Measurements from ENCODE around the gene AMPD1. TPM values are rescaled to one million over a fixed set of nuclear protein-coding genes. Genes with fewer than 3 reads are reported as not detected.

Gene AMPD1
- total and polyA plus RNA-seq, 2 of the 13 experiments (the other 11 are each of a cell fraction or from before 2014, with no cell fraction given): not detected

DNA sequence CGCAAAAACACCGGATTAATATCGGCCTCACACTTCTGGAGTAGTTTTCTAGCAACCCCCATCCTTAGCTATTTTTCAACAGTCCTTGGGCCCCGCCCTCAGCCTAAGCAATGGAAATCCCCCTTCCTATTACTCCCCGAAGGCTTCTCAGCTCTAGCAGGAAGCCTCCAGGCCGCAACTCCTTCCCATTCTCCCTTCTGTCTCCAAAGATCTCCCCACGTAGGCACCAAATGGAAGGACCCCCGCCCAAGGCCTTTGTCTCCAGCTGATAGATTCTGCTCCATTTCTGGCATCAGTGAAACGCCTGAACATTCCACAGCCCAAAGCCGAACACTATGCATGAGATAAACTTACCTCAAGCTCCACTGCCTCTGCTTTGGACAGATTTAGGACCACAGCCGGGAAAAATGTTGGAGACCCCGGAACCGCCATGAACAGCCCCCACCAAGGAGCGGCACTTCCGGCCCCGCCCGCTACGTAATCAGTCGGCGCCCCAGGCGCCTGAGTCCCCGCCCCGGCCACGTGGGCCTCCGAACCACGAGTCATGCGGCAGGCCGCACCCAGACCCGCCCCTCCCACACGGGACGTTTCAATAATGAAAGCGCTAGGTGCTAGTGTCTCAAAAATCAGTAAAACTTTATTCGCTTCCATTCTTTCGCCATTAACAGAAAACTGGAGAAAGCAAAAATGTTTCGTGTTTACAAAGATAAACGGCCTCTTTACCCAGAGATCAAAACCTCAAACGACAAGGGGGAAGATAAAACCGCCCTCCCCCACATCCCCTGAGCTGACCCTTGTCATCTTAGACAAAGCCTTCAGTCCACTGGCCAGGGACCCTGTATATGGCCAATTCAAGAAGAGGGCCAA, 21.2 kb upstream of the AMPD1 start, which contains the start of gene NRAS (continued):
- TF ChIP-seq, protein P1, sequence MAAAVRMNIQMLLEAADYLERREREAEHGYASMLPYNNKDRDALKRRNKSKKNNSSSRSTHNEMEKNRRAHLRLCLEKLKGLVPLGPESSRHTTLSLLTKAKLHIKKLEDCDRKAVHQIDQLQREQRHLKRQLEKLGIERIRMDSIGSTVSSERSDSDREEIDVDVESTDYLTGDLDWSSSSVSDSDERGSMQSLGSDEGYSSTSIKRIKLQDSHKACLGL (CRISPR knock-in tag; IDR thresholded peaks at IDR 0.05): peak; percentile 91; the same call in 1 of the 2 replicates
- TF ChIP-seq, protein P2, sequence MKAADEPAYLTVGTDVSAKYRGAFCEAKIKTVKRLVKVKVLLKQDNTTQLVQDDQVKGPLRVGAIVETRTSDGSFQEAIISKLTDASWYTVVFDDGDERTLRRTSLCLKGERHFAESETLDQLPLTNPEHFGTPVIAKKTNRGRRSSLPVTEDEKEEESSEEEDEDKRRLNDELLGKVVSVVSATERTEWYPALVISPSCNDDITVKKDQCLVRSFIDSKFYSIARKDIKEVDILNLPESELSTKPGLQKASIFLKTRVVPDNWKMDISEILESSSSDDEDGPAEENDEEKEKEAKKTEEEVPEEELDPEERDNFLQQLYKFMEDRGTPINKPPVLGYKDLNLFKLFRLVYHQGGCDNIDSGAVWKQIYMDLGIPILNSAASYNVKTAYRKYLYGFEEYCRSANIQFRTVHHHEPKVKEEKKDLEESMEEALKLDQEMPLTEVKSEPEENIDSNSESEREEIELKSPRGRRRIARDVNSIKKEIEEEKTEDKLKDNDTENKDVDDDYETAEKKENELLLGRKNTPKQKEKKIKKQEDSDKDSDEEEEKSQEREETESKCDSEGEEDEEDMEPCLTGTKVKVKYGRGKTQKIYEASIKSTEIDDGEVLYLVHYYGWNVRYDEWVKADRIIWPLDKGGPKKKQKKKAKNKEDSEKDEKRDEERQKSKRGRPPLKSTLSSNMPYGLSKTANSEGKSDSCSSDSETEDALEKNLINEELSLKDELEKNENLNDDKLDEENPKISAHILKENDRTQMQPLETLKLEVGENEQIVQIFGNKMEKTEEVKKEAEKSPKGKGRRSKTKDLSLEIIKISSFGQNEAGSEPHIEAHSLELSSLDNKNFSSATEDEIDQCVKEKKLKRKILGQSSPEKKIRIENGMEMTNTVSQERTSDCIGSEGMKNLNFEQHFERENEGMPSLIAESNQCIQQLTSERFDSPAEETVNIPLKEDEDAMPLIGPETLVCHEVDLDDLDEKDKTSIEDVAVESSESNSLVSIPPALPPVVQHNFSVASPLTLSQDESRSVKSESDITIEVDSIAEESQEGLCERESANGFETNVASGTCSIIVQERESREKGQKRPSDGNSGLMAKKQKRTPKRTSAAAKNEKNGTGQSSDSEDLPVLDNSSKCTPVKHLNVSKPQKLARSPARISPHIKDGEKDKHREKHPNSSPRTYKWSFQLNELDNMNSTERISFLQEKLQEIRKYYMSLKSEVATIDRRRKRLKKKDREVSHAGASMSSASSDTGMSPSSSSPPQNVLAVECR (CRISPR knock-in tag; IDR thresholded peaks at IDR 0.05; ENCODE audit: borderline replicate concordance): peak; percentile 96
- TF ChIP-seq SKIL (CRISPR knock-in tag; IDR thresholded peaks at IDR 0.05; ENCODE audit: borderline replicate concordance) (no peak), ZNF350 (CRISPR knock-in tag; IDR thresholded peaks at IDR 0.05; ENCODE audit: borderline replicate concordance, low read depth) (peak; percentile 81; the same call in 1 of the 2 replicates), AKAP8 (CRISPR knock-in tag; IDR thresholded peaks at IDR 0.05) (no peak), ZSCAN31 (CRISPR knock-in tag; IDR thresholded peaks at IDR 0.05; ENCODE audit: low read depth) (no peak), HNRNPH1 (optimal IDR thresholded peaks at IDR 0.05; ENCODE audit: low read depth, low read length) (peak; percentile 76), DMTF1 (CRISPR knock-in tag; IDR thresholded peaks at IDR 0.05) (no peak), SALL2 (CRISPR knock-in tag; IDR thresholded peaks at IDR 0.05) (0 out of 2 replicates have a peak, but pooled peaks have one; percentile 25), KDM5A (IDR thresholded peaks at IDR 0.05; ENCODE audit: borderline replicate concordance, low read length) (peak; percentile 98), ZNF264 (CRISPR knock-in tag; IDR thresholded peaks at IDR 0.05) (peak; percentile 17; the same call in 1 of the 2 replicates), ZNF317 (CRISPR knock-in tag; IDR thresholded peaks at IDR 0.05) (peak; percentile 71; the same call in 1 of the 2 replicates), RAD51 (IDR thresholded peaks at IDR 0.05; ENCODE audit: borderline replicate concordance) (peak; percentile 28; the same call in 1 of the 2 replicates), KDM4B (CRISPR knock-in tag; IDR thresholded peaks at IDR 0.05) (0 out of 2 replicates have a peak, but pooled peaks have one; percentile 52), HNF4G (IDR thresholded peaks at IDR 0.05; ENCODE audit: borderline replicate concordance, low read depth, low read length) (no peak), HNF4G (CRISPR knock-in tag; IDR thresholded peaks at IDR 0.05; ENCODE audit: borderline replicate concordance, low read depth) (0 out of 2 replicates have a peak, but pooled peaks have one; percentile 30), ATF2 (CRISPR knock-in tag; IDR thresholded peaks at IDR 0.05) (0 out of 2 replicates have a peak, but pooled peaks have one; percentile 37)
